ENCODE measurements around the gene TRDN. TPM values are rescaled to one million over a fixed set of nuclear protein-coding genes. Genes with fewer than 3 reads are reported as not detected.

TRDN gene
- total RNA-seq, 1 experiment from 2014 or later = 10.4 TPM

- Histone ChIP-seq H3K9ac (ENCODE audit: extremely low read depth, insufficient read length, low read length) (no peak overlapping the region), H3K79me1 (ENCODE audit: insufficient read depth, low read depth, low read length, poor library complexity, severe bottlenecking) (no peaks in the 10 kb centered on the region), H4K5ac (ENCODE audit: insufficient read length, low read depth, low read length) (no peak overlapping the region), H3K56ac (ENCODE audit: insufficient read length, low read depth, low read length) (no peak overlapping the region), H3K23ac (ENCODE audit: insufficient read length, low read depth, low read length) (no peak overlapping the region), H3K23me2 (ENCODE audit: insufficient read length, low read depth, low read length, poor library complexity, severe bottlenecking) (no peaks in the 10 kb centered on the region), H2BK5ac (ENCODE audit: insufficient read length, low read length) (no peak overlapping the region), H2AFZ (ENCODE audit: low read length) (no peak overlapping the region), H3K27ac (ENCODE audit: insufficient read length, low read depth, low read length) (no peak overlapping the region), H3K18ac (ENCODE audit: insufficient read length, low read depth, low read length) (no peak overlapping the region), H3K27me3 (ENCODE audit: insufficient read depth, low read length) (no peaks in the 10 kb centered on the region), H2BK12ac (ENCODE audit: insufficient read length, low read depth, low read length) (no peak overlapping the region), H3K9me3 (ENCODE audit: control insufficient read depth, low read depth, low read length) (no peaks in the 10 kb centered on the region), H3T11ph (ENCODE audit: low read length) (no peak overlapping the region), H4K8ac (replicated peaks; ENCODE audit: insufficient read length, low read depth, low read length) (no peak overlapping the region), H2BK20ac (ENCODE audit: low read depth, low read length, poor library complexity, severe bottlenecking) (no peak overlapping the region), H4K91ac (ENCODE audit: insufficient read length, low read depth, low read length) (no peak overlapping the region), H2BK15ac (ENCODE audit: low read depth, low read length) (no peak overlapping the region), H3K79me2 (ENCODE audit: insufficient read depth, low read length) (no peaks in the 10 kb centered on the region), H3K4me2 (ENCODE audit: insufficient read depth, insufficient read length, low read length) (no peak overlapping the region), H3K4ac (ENCODE audit: low read depth, low read length) (no peak overlapping the region), H4K20me1 (ENCODE audit: control insufficient read depth, insufficient read depth, insufficient read length) (no peaks in the 10 kb centered on the region), H3K4me1 (ENCODE audit: insufficient read depth, low read length) (no peaks in the 10 kb centered on the region), H2BK120ac (ENCODE audit: low read depth, low read length, poor library complexity, severe bottlenecking) (no peak overlapping the region), H3K14ac (ENCODE audit: insufficient read depth, low read length) (no peak overlapping the region), H2AK5ac (ENCODE audit: insufficient read length, low read length) (no peak overlapping the region)
- no CpG with 5 or more reads among the region's 2 CpGs for WGBS (ENCODE audit: extremely low coverage, insufficient read length, low lambda C conversion rate)
- no peak for TF ChIP-seq CTCF (conservative IDR thresholded peaks at IDR 0.05)
- Mint-ChIP-seq H3K4me3 (no peak overlapping the region), H3K4me1 (no peaks in the 10 kb centered on the region), H3K36me3 (ENCODE audit: insufficient read depth in 1 of 3, low read depth in 3 of 3) (no peaks in the 10 kb centered on the region), H3K27me3 (ENCODE audit: low read depth) (no peaks in the 10 kb centered on the region), H3K27ac (no peak overlapping the region), H3K9me3 (no peaks in the 10 kb centered on the region)
- DNase-seq = no peak
Observed at GRCh38 chr6:123526128-123526527, 110.6 kb downstream of the TRDN start.
